WTC11 (cell line): Measurements from ENCODE around the gene ADIPOR2. TPM values are rescaled to one million over a fixed set of nuclear protein-coding genes. Genes with fewer than 3 reads are reported as not detected.
"Not testable (repeated sequence)": the region's sequence is repeated elsewhere in the genome, so short reads cannot be mapped to it uniquely, and the experiment has no call there.

Experiments used
- ATAC-seq: fragments of 200-7000 bp; cut with Tn5 transposase; 2 replicates; pipeline ENCODE4 v1.10.0; 2021; ENCODE audit warnings: mild to moderate bottlenecking, moderate library complexity
- CTCF ChIA-PET: fragments of 300-600 bp; sonication (Branson Sonifier 250); formaldehyde crosslinking; loops from one replicate; lab custom pipeline; 2021; ENCODE audit warnings: antibody characterized with exemption; lab: Charles Lee
- POLR2A ChIA-PET: fragments of 350-600 bp; sonication (Branson Sonifier 250); formaldehyde crosslinking; loops from one replicate; lab custom pipeline; 2021; ENCODE audit warnings: antibody characterized with exemption; lab: Charles Lee
- DNase-seq: peaks from one replicate; pipeline ENCODE4 v3.0.0; 2021; ENCODE audit warnings: low spot score
- H3K27ac Mint-ChIP-seq: 2 replicates; pipeline ENCODE4 v1.8.0; 2021; ENCODE audit warnings: mixed read lengths
- H3K27me3 Mint-ChIP-seq: 2 replicates; pipeline ENCODE4 v1.8.0; 2021; ENCODE audit warnings: low read depth, mild to moderate bottlenecking, moderate library complexity, mixed read lengths
- H3K36me3 Mint-ChIP-seq: 2 replicates; pipeline ENCODE4 v1.8.0; 2021; ENCODE audit warnings: mixed read lengths
- H3K4me1 Mint-ChIP-seq: 2 replicates; pipeline ENCODE4 v1.8.0; 2022; ENCODE audit warnings: mixed read lengths
- H3K4me3 Mint-ChIP-seq: 2 replicates; pipeline ENCODE4 v1.8.0; 2021; ENCODE audit warnings: mild to moderate bottlenecking, moderate library complexity, mixed read lengths
- H3K9me3 Mint-ChIP-seq: 2 replicates; pipeline ENCODE4 v1.8.0; 2021; ENCODE audit warnings: mixed read lengths
- E2F1 ChIP-seq: sonication (generic); formaldehyde crosslinking; IDR thresholded peaks from 2 replicates; pipeline ENCODE4 v1.8.0; 2022; ENCODE audit warnings: mild to moderate bottlenecking, missing genetic modification reagents
- ESRRA ChIP-seq: sonication (generic); formaldehyde crosslinking; IDR thresholded peaks from 2 replicates; pipeline ENCODE4 v1.8.1; 2022; ENCODE audit warnings: mild to moderate bottlenecking, missing genetic modification reagents, borderline replicate concordance
- HMGXB4 ChIP-seq: sonication (generic); formaldehyde crosslinking; IDR thresholded peaks from 2 replicates; pipeline ENCODE4 v1.8.1; 2023; ENCODE audit warnings: mild to moderate bottlenecking, moderate library complexity, missing genetic modification reagents
- JUN ChIP-seq: sonication (generic); formaldehyde crosslinking; IDR thresholded peaks from 2 replicates; pipeline ENCODE4 v1.8.0; 2023; ENCODE audit warnings: mild to moderate bottlenecking, missing genetic modification reagents
- KAT7 ChIP-seq: sonication (generic); formaldehyde crosslinking; IDR thresholded peaks from 2 replicates; pipeline ENCODE4 v1.8.1; 2023; ENCODE audit warnings: missing genetic modification reagents, mild to moderate bottlenecking, borderline replicate concordance
- NFYB ChIP-seq: sonication (generic); formaldehyde crosslinking; conservative IDR thresholded peaks from 2 replicates; pipeline ENCODE4 v1.8.0; 2022; ENCODE audit warnings: low read depth, missing genetic modification reagents
- PRDM15 ChIP-seq: sonication (generic); formaldehyde crosslinking; IDR thresholded peaks from 2 replicates; pipeline ENCODE4 v1.8.0; 2022; ENCODE audit warnings: missing genetic modification reagents
- SMAD3 ChIP-seq: sonication (generic); formaldehyde crosslinking; IDR thresholded peaks from 2 replicates; pipeline ENCODE4 v1.8.0; 2022; ENCODE audit warnings: missing genetic modification reagents, mild to moderate bottlenecking, borderline replicate concordance
- SP1 ChIP-seq: sonication (generic); formaldehyde crosslinking; conservative IDR thresholded peaks from 2 replicates; pipeline ENCODE4 v1.8.1; 2022; ENCODE audit warnings: missing genetic modification reagents
- ZBTB21 ChIP-seq: sonication (generic); formaldehyde crosslinking; IDR thresholded peaks from 2 replicates; pipeline ENCODE4 v1.8.1; 2023; ENCODE audit warnings: mild to moderate bottlenecking, missing genetic modification reagents, borderline replicate concordance
- ZNF219 ChIP-seq: sonication (generic); formaldehyde crosslinking; IDR thresholded peaks from 2 replicates; pipeline ENCODE4 v1.8.0; 2023; ENCODE audit warnings: missing genetic modification reagents, mild to moderate bottlenecking, borderline replicate concordance
- ZNF232 ChIP-seq: sonication (generic); formaldehyde crosslinking; IDR thresholded peaks from 2 replicates; pipeline ENCODE4 v1.8.0; 2022; ENCODE audit warnings: mild to moderate bottlenecking, missing genetic modification reagents
- ZNF396 ChIP-seq: fragments of 250-450 bp; sonication (Bioruptor Pico); IDR thresholded peaks from 2 replicates; pipeline ENCODE4 v1.8.0; 2021; ENCODE audit warnings: mild to moderate bottlenecking, moderate library complexity, borderline replicate concordance
- ZNF425 ChIP-seq: fragments of 250-450 bp; sonication (Bioruptor Pico); conservative IDR thresholded peaks from 2 replicates; pipeline ENCODE4 v1.9.0; 2021; ENCODE audit warnings: mild to moderate bottlenecking
- total RNA-seq: library from RNA; stranded (reverse); gene quantifications from 3 replicates; pipeline ENCODE4 v1.2.3, GENCODE V29; 2021

The ADIPOR2 gene
- total RNA-seq, 1 experiment from 2014 or later = 38.4 TPM

GRCh38 chr12:1706632-1706980 lies 15.7 kb downstream of the ADIPOR2 start:
- peak overlapping the region; percentile 71 for H3K27ac Mint-ChIP-seq
- peaks cover 30% of the 10 kb centered on the region for H3K4me1 Mint-ChIP-seq
- ChIA-PET CTCF (no interaction called here), POLR2A (interaction anchor here (0.7 kb wide), 1 partner anchor 32 kb away, joined by 3 read pairs; no protein-coding TSS in a partner anchor)
- ATAC-seq = no peak
- peaks cover 16% of the 10 kb centered on the region for H3K36me3 Mint-ChIP-seq
- TF ChIP-seq ZNF396 (no peak), E2F1 (CRISPR knock-in tag) (no peak), JUN (CRISPR knock-in tag) (no peak), ESRRA (CRISPR knock-in tag) (no peak), ZNF425 (CRISPR knock-in tag) (no peak), PRDM15 (CRISPR knock-in tag) (no peak), ZBTB21 (no peak), ZNF219 (CRISPR knock-in tag) (no peak), ZNF232 (CRISPR knock-in tag) (no peak), KAT7 (CRISPR knock-in tag) (no peak)
- H3K27me3 Mint-ChIP-seq = no peaks in the 10 kb centered on the region
- peaks cover 20% of the 10 kb centered on the region for H3K9me3 Mint-ChIP-seq
- no peak for DNase-seq
- H3K4me3 Mint-ChIP-seq = no peak overlapping the region

GRCh38 chr12:1707051-1707450 lies 16.2 kb downstream of the ADIPOR2 start:
- ChIA-PET CTCF (no interaction called here), POLR2A (interaction anchor here (0.7 kb wide), 1 partner anchor 33 kb away, joined by 3 read pairs; no protein-coding TSS in a partner anchor)
- DNase-seq = no peak
- peaks cover 29% of the 10 kb centered on the region for H3K4me1 Mint-ChIP-seq
- no peak for ATAC-seq
- peaks cover 16% of the 10 kb centered on the region for H3K36me3 Mint-ChIP-seq
- H3K27ac Mint-ChIP-seq = no peak overlapping the region
- no peaks in the 10 kb centered on the region for H3K27me3 Mint-ChIP-seq
- H3K9me3 Mint-ChIP-seq = peaks cover 20% of the 10 kb centered on the region
- TF ChIP-seq HMGXB4 (CRISPR knock-in tag) (no peak), SMAD3 (CRISPR knock-in tag) (no peak), SP1 (CRISPR knock-in tag) (no peak)
- H3K4me3 Mint-ChIP-seq = no peak overlapping the region

- H3K4me1 Mint-ChIP-seq = peaks cover 18% of the 10 kb centered on the region
- H3K4me3 Mint-ChIP-seq, ATAC-seq, DNase-seq, H3K27me3 Mint-ChIP-seq, POLR2A ChIA-PET: not testable (repeated sequence)
- peak overlapping the region; percentile 68; the same call in 1 of the 2 replicates for H3K27ac Mint-ChIP-seq
- H3K36me3 Mint-ChIP-seq = peaks cover 34% of the 10 kb centered on the region
- peaks cover 29% of the 10 kb centered on the region for H3K9me3 Mint-ChIP-seq
- TF ChIP-seq NFYB (CRISPR knock-in tag) = peak; percentile 51
- CTCF ChIA-PET = interaction anchor here (1.1 to 4.1 kb wide), 2 partner anchors 81 to 230 kb away, joined by 3 to 24 read pairs; no protein-coding TSS in a partner anchor
Measured at GRCh38 chr12:1709968-1710367, 19.1 kb downstream of the ADIPOR2 start.

- H3K27ac Mint-ChIP-seq, ATAC-seq, H3K27me3 Mint-ChIP-seq, POLR2A ChIA-PET, DNase-seq, H3K4me3 Mint-ChIP-seq: not testable (repeated sequence)
- CTCF ChIA-PET = interaction anchor here (0.6 to 4.1 kb wide), 6 partner anchors 20 to 229 kb away, joined by 3 to 24 read pairs (median 4); partner anchors contain the start of gene ADIPOR2
- Mint-ChIP-seq H3K4me1 (peaks cover 13% of the 10 kb centered on the region), H3K9me3 (peaks cover 32% of the 10 kb centered on the region), H3K36me3 (peaks cover 43% of the 10 kb centered on the region)
Measured at GRCh38 chr12:1710870-1711269, 20.0 kb downstream of the ADIPOR2 start.
